ENCODE measurements around the gene CA12. TPM values are rescaled to one million over a fixed set of nuclear protein-coding genes. Genes with fewer than 3 reads are reported as not detected.

CA12 gene
- total and polyA plus RNA-seq, 2 donors (not counting 1 experiment from before 2014, with no cell fraction given) = not detected

- H3K9ac ChIP-seq (ENCODE audit: low read length) = no peak overlapping the region
- DNase-seq (no peak), ATAC-seq (ENCODE audit: low read depth) (no peak)
- WGBS (ENCODE audit: insufficient coverage) = 87% methylated on average over 8 of the region's 8 CpGs
- peaks cover 0 to 9% of the 10 kb centered on the region in 2 donors for H3K4me1 ChIP-seq (ENCODE audit: control insufficient read depth in 2 of 2, insufficient read depth in 2 of 2, low read length in 2 of 2)
- H4K20me1 ChIP-seq (ENCODE audit: control insufficient read depth, insufficient read depth, low read length, poor library complexity, severe bottlenecking) = no peaks in the 10 kb centered on the region
- H2AFZ ChIP-seq (ENCODE audit: insufficient read depth, low read depth, low read length, poor library complexity, severe bottlenecking) = no peak overlapping the region
- ChIA-PET CTCF (interaction anchor here (1.2 kb wide), 1 partner anchor 11 kb away, joined by 3 read pairs; no protein-coding TSS in a partner anchor), POLR2A (no interaction called here)
- Mint-ChIP-seq H3K27me3 (no peaks in the 10 kb centered on the region), H3K9me3 (ENCODE audit: insufficient read depth) (no peaks in the 10 kb centered on the region), H3K27ac (no peak overlapping the region), H3K4me1 (peaks cover 16% of the 10 kb centered on the region), H3K4me3 (no peak overlapping the region)
- H3K27ac ChIP-seq (ENCODE audit: low read length in 2 of 2) = no peak overlapping the region
- no peak overlapping the region for H3K4me3 ChIP-seq (ENCODE audit: control extremely low read depth in 1 of 5, extremely low read depth in 1 of 5, insufficient read depth in 1 of 5, low read depth in 2 of 5, low read length in 4 of 5)
- H3K27me3 ChIP-seq (replicated peaks in 1 of 4; ENCODE audit: control extremely low read depth in 1 of 4, control insufficient read depth in 3 of 4, insufficient read depth in 4 of 4, low read length in 3 of 4) = no peaks in the 10 kb centered on the region
- TF ChIP-seq EZH2 (IDR thresholded peaks at IDR 0.05; ENCODE audit: borderline replicate concordance, insufficient read depth, low read depth, low read length, poor library complexity, severe bottlenecking) (no peak), CTCF (IDR thresholded peaks at IDR 0.05) (no peak)
- H3K9me3 ChIP-seq (ENCODE audit: control extremely low read depth in 1 of 3, control insufficient read depth in 2 of 3, insufficient read depth in 1 of 3, low read length in 2 of 3) = no peaks in the 10 kb centered on the region
- H3K79me2 ChIP-seq (ENCODE audit: control insufficient read depth, insufficient read depth, low read length) = no peaks in the 10 kb centered on the region
- no peaks in the 10 kb centered on the region for H3K36me3 ChIP-seq (replicated peaks in 1 of 2; ENCODE audit: control extremely low read depth in 1 of 2, control insufficient read depth in 1 of 2, extremely low read depth in 1 of 2, insufficient read depth in 2 of 2, low read length in 1 of 2)
- intact Hi-C loops (cut with micrococcal nuclease) = no loop called here
- no peak overlapping the region for H3K4me2 ChIP-seq (replicated peaks; ENCODE audit: low read depth, low read length, poor library complexity, severe bottlenecking)
Observed at GRCh38 chr15:63340353-63340752, 41.3 kb downstream of the CA12 start.

- Mint-ChIP-seq H3K4me3 (no peak overlapping the region), H3K27me3 (no peaks in the 10 kb centered on the region), H3K4me1 (peaks cover 16% of the 10 kb centered on the region), H3K27ac (no peak overlapping the region), H3K9me3 (ENCODE audit: insufficient read depth) (no peaks in the 10 kb centered on the region)
- no peak overlapping the region for H3K4me2 ChIP-seq (replicated peaks; ENCODE audit: low read depth, low read length, poor library complexity, severe bottlenecking)
- no peaks in the 10 kb centered on the region for H3K9me3 ChIP-seq (ENCODE audit: control extremely low read depth in 1 of 3, control insufficient read depth in 2 of 3, insufficient read depth in 1 of 3, low read length in 2 of 3)
- no peaks in the 10 kb centered on the region for H3K36me3 ChIP-seq (replicated peaks in 1 of 2; ENCODE audit: control extremely low read depth in 1 of 2, control insufficient read depth in 1 of 2, extremely low read depth in 1 of 2, insufficient read depth in 2 of 2, low read length in 1 of 2)
- H3K9ac ChIP-seq (ENCODE audit: low read length) = no peak overlapping the region
- no peaks in the 10 kb centered on the region for H4K20me1 ChIP-seq (ENCODE audit: control insufficient read depth, insufficient read depth, low read length, poor library complexity, severe bottlenecking)
- DNase-seq (no peak), ATAC-seq (ENCODE audit: low read depth) (no peak)
- ChIA-PET POLR2A (no interaction called here), CTCF (interaction anchor here (1.2 kb wide), 1 partner anchor 11 kb away, joined by 3 read pairs; no protein-coding TSS in a partner anchor)
- H3K4me1 ChIP-seq (ENCODE audit: control insufficient read depth in 2 of 2, insufficient read depth in 2 of 2, low read length in 2 of 2) = peaks cover 0 to 9% of the 10 kb centered on the region in 2 donors
- H3K27ac ChIP-seq (ENCODE audit: low read length in 2 of 2) = no peak overlapping the region
- no peaks in the 10 kb centered on the region for H3K27me3 ChIP-seq (replicated peaks in 1 of 4; ENCODE audit: control extremely low read depth in 1 of 4, control insufficient read depth in 3 of 4, insufficient read depth in 4 of 4, low read length in 3 of 4)
- H3K4me3 ChIP-seq (ENCODE audit: control extremely low read depth in 1 of 5, extremely low read depth in 1 of 5, insufficient read depth in 1 of 5, low read depth in 2 of 5, low read length in 4 of 5) = no peak overlapping the region
- TF ChIP-seq EZH2 (IDR thresholded peaks at IDR 0.05; ENCODE audit: borderline replicate concordance, insufficient read depth, low read depth, low read length, poor library complexity, severe bottlenecking) = no peak
- no peak for TF ChIP-seq CTCF (IDR thresholded peaks at IDR 0.05)
- intact Hi-C loops (cut with micrococcal nuclease) = no loop called here
- WGBS (ENCODE audit: insufficient coverage) = 100% methylated on average over 1 of the region's 1 CpG
- no peak overlapping the region for H2AFZ ChIP-seq (ENCODE audit: insufficient read depth, low read depth, low read length, poor library complexity, severe bottlenecking)
- no peaks in the 10 kb centered on the region for H3K79me2 ChIP-seq (ENCODE audit: control insufficient read depth, insufficient read depth, low read length)
Observed at GRCh38 chr15:63339836-63340235, 41.8 kb downstream of the CA12 start.
